Activated CD8-positive, alpha-beta memory T cell treated with anti-CD3 and anti-CD28 coated beads, Interleukin-2, amount 10 ng/mL, durations not matched to agents 7 days and 5 days (primary cell): ENCODE data around the gene PCBP2. TPM values are rescaled to one million over a fixed set of nuclear protein-coding genes. Genes with fewer than 3 reads are reported as not detected.

Source experiments
- ATAC-seq: fragments of 150-1000 bp; cut with Tn5 transposase; one replicate; pipeline ENCODE4 v1.10.0; 2021; ENCODE audit warnings: moderate library complexity
- CTCF ChIA-PET: fragments of 350-600 bp; sonication (Branson Sonifier 250); formaldehyde crosslinking; loops from one replicate; lab custom pipeline; 2021; ENCODE audit warnings: antibody characterized with exemption; lab: Charles Lee
- DNase-seq: peaks from one replicate; pipeline ENCODE4 v3.0.0-alpha.2; 2020
- H3K27ac Mint-ChIP-seq: one replicate; pipeline ENCODE4 v1.8.0; 2021; ENCODE audit warnings: mild to moderate bottlenecking, mixed read lengths
- H3K27me3 Mint-ChIP-seq: one replicate; pipeline ENCODE4 v1.8.0; 2021; ENCODE audit warnings: mixed read lengths
- H3K36me3 Mint-ChIP-seq: one replicate; pipeline ENCODE4 v1.8.0; 2021; ENCODE audit warnings: mild to moderate bottlenecking, mixed read lengths
- H3K4me1 Mint-ChIP-seq: one replicate; pipeline ENCODE4 v1.8.0; 2021; ENCODE audit warnings: mixed read lengths
- H3K4me3 Mint-ChIP-seq: one replicate; pipeline ENCODE4 v1.8.0; 2021; ENCODE audit warnings: mild to moderate bottlenecking, moderate library complexity, mixed read lengths
- H3K9me3 Mint-ChIP-seq: one replicate; pipeline ENCODE4 v1.8.0; 2022; ENCODE audit warnings: low read depth, mixed read lengths
- total RNA-seq, 2 experiments: library from RNA; stranded (reverse); gene quantifications; one replicate each; pipeline ENCODE4 v1.2.3, GENCODE V29; 2021

Gene PCBP2
- total RNA-seq, 2 experiments from 2014 or later: 721 to 867 TPM

DNA sequence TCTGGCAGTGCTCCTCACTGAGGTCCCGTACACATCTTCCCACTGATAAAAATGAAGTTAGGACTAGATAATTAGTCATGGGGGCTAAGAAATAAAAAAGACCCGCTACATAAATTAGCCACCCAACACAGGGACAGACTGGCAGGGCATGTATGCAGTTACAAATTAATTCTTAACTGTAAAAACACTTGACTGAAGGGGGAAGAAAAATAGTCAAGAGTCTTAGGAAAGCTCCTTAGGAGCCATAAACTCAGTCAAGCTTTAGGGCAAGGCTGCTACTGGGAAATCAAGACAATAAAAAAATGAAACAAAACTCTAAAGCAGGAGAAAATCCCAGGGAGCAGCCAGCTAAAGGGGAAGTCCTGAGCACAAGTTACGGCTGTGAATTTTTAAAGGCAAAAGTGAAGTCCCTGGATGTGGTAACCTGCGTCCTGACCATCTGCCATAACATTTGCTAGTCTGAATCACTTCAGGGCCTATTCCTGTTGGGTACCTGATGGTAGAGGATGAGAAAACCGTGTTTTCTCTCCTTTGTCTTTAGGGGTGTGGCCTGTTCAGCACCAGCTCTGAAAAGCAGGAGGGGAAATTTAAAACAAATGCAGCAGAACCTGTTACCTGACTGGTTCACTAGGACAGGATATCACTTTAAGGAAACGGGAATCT is 62.9 kb downstream of the PCBP2 start:
- CTCF ChIA-PET: interaction anchor here (1.8 kb wide), 1 partner anchor 9 kb away, joined by 4 read pairs; no protein-coding TSS in a partner anchor
- Mint-ChIP-seq H3K36me3 (peaks cover 10% of the 10 kb centered on the region), H3K4me1 (peaks cover 13% of the 10 kb centered on the region), H3K27ac (no peak overlapping the region), H3K9me3 (no peaks in the 10 kb centered on the region), H3K4me3 (no peak overlapping the region), H3K27me3 (no peaks in the 10 kb centered on the region)
- ATAC-seq: no peak
- DNase-seq: no peak

DNA sequence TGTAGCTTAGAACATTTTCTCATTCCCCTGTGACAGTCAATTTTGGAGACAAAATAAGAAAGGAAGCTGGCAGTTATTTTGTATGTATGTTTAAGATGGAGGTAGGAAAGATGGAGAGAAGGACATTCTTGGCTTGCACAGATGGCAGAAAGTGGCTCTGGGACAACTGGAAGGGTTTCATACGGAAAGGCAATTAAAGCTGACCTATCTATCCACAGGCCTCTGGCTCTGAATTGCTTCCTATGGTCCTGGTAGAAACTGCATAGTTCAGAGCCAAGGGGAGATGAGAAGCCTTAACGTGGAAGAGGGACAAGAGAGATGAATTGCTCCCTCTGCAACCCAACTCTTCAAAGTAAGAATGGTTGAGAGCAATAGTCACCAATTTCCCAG is 63.4 kb downstream of the PCBP2 start:
- Mint-ChIP-seq H3K27me3 (no peaks in the 10 kb centered on the region), H3K27ac (no peak overlapping the region), H3K36me3 (peaks cover 12% of the 10 kb centered on the region), H3K4me1 (peaks cover 13% of the 10 kb centered on the region), H3K9me3 (no peaks in the 10 kb centered on the region), H3K4me3 (no peak overlapping the region)
- DNase-seq: no peak
- ATAC-seq: no peak
- CTCF ChIA-PET: interaction anchor here (1.8 kb wide), 1 partner anchor 9 kb away, joined by 4 read pairs; no protein-coding TSS in a partner anchor

DNA sequence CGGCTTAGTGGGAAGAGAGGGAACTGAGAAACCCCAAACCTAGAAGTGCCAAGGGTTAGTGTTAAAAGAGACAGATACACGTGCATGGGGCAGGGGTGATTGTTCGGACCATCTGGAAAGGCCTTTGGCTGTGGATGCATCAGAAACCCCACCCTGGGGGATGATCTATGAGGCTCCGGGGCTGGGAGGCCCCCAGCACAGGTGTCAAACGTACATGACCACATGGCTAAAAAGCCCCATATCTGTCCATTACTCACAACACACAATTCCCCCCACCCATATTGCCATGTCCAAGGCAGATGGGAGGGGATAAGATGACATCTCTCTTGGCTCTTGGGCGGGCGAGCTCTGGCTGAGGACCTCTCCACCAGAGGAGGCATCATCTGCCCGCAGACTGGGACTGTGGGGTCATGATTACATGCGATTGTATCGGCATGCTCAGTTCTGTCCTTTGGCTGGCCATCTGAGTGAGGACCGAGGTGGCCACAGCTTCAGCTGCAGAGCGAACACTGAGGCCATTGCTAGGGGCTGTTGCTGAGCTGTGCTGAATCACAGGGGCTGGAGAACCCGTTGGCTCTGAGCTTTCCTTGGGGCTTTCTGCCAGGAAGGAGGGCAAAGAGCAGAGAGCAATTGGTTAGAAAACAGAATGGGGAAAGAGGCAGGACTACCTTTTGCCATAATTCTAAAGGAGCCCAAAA is 65.0 kb downstream of the PCBP2 start:
- H3K36me3 Mint-ChIP-seq: peaks cover 20% of the 10 kb centered on the region
- no peak for ATAC-seq
- CTCF ChIA-PET: interaction anchor here (1.1 to 3.1 kb wide), 2 partner anchors 8 to 164 kb away, joined by 4 to 24 read pairs; partner anchors contain the start of gene NPFF

DNA sequence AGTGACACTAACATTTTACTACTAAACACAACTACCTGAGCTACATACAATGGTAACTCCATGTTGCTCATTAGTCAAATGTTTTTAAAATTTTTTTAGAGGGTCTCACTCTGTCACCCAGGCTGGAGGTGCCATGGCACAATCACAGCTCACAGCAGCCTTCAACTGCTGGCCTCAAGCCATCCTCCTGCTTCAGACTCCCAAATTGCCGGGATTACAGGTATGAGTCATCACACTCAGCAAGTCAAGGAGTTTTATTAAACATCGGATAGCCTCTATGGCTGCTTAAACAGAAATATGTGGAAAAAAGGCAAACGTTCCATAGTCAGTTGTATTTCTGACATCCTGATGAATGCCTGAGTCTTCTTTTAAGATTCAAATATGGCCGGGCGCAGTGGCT is 66.5 kb downstream of the PCBP2 start:
- Mint-ChIP-seq H3K4me1 (peaks cover 13% of the 10 kb centered on the region), H3K9me3 (no peaks in the 10 kb centered on the region), H3K27me3 (no peaks in the 10 kb centered on the region), H3K36me3 (peaks cover 25% of the 10 kb centered on the region), H3K27ac (no peak overlapping the region), H3K4me3 (no peak overlapping the region)
- DNase-seq (no peak), ATAC-seq (no peak)
- CTCF ChIA-PET: interaction anchor here (1.2 to 3.1 kb wide), 3 partner anchors 10 to 197 kb away, joined by 3 to 24 read pairs (median 5); partner anchors contain the start of genes AAAS, ATP5MC2 and NPFF

More for the DNA sequence above, 65.0 kb downstream of the PCBP2 start:
- H3K27ac Mint-ChIP-seq: no peak overlapping the region
- H3K27me3 Mint-ChIP-seq: no peaks in the 10 kb centered on the region
- no peak overlapping the region for H3K4me3 Mint-ChIP-seq
- no peak for DNase-seq
- no peaks in the 10 kb centered on the region for H3K9me3 Mint-ChIP-seq
- peaks cover 13% of the 10 kb centered on the region for H3K4me1 Mint-ChIP-seq

DNA sequence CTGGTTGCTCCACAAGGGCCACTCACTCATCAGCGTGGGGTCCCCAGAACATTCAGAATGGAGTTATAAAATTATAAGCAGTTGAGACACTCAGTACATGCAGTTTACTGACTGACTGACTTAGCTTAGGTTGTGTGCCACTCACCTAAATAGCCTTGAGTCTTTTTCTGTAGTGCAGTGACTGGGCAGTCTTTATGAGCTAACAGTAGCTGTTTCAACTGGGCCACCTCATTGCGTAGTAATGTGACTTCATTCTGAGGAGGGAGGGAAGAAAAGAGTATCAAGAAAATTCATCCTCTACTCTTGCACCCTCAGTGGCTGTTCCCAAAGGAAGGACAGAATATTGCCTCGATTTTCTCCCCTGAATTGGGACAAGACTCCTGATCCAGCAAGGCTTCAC is 71.2 kb downstream of the PCBP2 start:
- H3K36me3 Mint-ChIP-seq: peaks cover 25% of the 10 kb centered on the region
- ATAC-seq (no peak), DNase-seq (no peak)
- no peak overlapping the region for H3K4me3 Mint-ChIP-seq
- no peak overlapping the region for H3K27ac Mint-ChIP-seq
- peaks cover 2% of the 10 kb centered on the region for H3K4me1 Mint-ChIP-seq
- H3K9me3 Mint-ChIP-seq: no peaks in the 10 kb centered on the region
- CTCF ChIA-PET: interaction anchor here (2.2 kb wide), 1 partner anchor 15 kb away, joined by 7 read pairs; the partner anchor contains the start of gene NPFF
- H3K27me3 Mint-ChIP-seq: no peaks in the 10 kb centered on the region

DNA sequence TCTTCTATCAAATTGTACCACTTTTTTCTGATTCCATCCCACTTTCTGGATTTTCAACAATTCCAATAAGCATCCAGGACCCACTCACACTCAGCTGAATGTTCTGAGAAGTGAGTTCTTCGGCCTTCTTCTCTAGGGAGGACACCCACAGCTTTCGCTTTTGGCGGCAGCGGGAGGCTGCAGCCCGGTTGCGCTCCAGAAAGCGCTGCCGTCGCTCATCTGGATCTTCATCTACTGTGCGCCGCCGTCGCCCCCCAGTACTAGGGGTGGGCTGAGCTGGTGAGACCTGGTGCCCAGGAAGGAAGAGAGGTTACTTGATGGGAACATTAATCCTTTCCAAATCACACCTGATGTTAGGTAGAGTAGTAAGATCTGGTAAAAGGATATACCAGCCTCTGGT is 72.6 kb downstream of the PCBP2 start:
- Mint-ChIP-seq H3K4me1 (peaks cover 2% of the 10 kb centered on the region), H3K27me3 (no peaks in the 10 kb centered on the region), H3K36me3 (peaks cover 28% of the 10 kb centered on the region), H3K4me3 (no peak overlapping the region), H3K9me3 (no peaks in the 10 kb centered on the region), H3K27ac (no peak overlapping the region)
- DNase-seq: no peak
- no peak for ATAC-seq
- CTCF ChIA-PET: interaction anchor here (0.7 to 2.2 kb wide), 2 partner anchors 10 to 16 kb away, joined by 4 to 7 read pairs; partner anchors contain the start of gene NPFF

DNA sequence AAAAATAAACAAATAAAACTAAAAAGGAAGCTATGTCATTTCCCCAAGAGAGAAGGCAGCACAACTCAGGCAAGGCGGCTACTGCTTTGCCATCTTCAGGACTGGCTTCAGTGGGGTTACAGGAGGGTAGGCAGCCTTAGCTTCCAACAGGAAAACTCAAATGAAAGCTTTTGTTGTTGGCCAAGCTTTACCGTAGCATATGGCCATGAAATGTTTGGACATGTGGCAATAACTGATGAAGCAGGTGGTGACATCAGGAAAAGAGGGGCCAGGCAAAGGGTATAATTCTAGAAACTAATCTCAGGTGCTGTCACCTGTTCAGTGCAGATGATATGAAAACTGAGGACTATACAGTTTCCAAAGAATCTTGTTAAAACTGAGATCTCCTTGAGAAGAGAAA is 78.2 kb downstream of the PCBP2 start:
- Mint-ChIP-seq H3K4me3 (no peak overlapping the region), H3K4me1 (no peaks in the 10 kb centered on the region), H3K9me3 (no peaks in the 10 kb centered on the region), H3K27ac (no peak overlapping the region), H3K27me3 (no peaks in the 10 kb centered on the region), H3K36me3 (peaks cover 20% of the 10 kb centered on the region)
- CTCF ChIA-PET: interaction anchor here (0.6 kb wide), 1 partner anchor 107 kb away, joined by 3 read pairs; no protein-coding TSS in a partner anchor
- no peak for ATAC-seq
- no peak for DNase-seq

Other genes starting within 250 kb of the PCBP2 start
- 100 to 1,000 TPM; 567 to 729 TPM for gene ITGB7, start 244.9 kb upstream of the PCBP2 start, total RNA-seq
- 10 to 100 TPM; 29.4 to 38.8 TPM for gene RARG, start 219.9 kb upstream of the PCBP2 start, total RNA-seq
- gene ESPL1, start 183.8 kb upstream of the PCBP2 start, total RNA-seq: 100 to 1,000 TPM in 1 of 2 experiments, 10 to 100 TPM in 1; 99.0 to 137 TPM
- gene PFDN5, start 156.6 kb upstream of the PCBP2 start, total RNA-seq: 100 to 1,000 TPM; 283 to 298 TPM
- gene MYG1, start 152.4 kb upstream of the PCBP2 start, total RNA-seq: 10 to 100 TPM; 51.7 to 65.5 TPM
- gene AAAS, start 130.5 kb upstream of the PCBP2 start, total RNA-seq: 10 to 100 TPM; 60.9 to 61.7 TPM
- not detected for gene SP7, start 115.7 kb upstream of the PCBP2 start, total RNA-seq
- 10 to 100 TPM; 68.7 to 71.8 TPM for gene SP1, start 71.9 kb upstream of the PCBP2 start, total RNA-seq
- not detected for gene AMHR2, start 28.2 kb upstream of the PCBP2 start, total RNA-seq
- gene PRR13, start 10.4 kb upstream of the PCBP2 start, total RNA-seq: 100 to 1,000 TPM; 235 to 244 TPM
- 10 to 100 TPM; 19.1 to 19.3 TPM for gene MAP3K12, start 47.4 kb downstream of the PCBP2 start, total RNA-seq
- 10 to 100 TPM; 29.7 to 38.7 TPM for gene TARBP2, start 49.2 kb downstream of the PCBP2 start, total RNA-seq
- gene NPFF, start 55.4 kb downstream of the PCBP2 start, total RNA-seq: not detected
- 10 to 100 TPM; 24.6 to 33.8 TPM for gene ATF7, start 174.3 kb downstream of the PCBP2 start, total RNA-seq
- gene ATP5MC2, start 224.0 kb downstream of the PCBP2 start, total RNA-seq: 100 to 1,000 TPM; 253 to 333 TPM